SU-DHL-6 (cell line): ENCODE data around the gene RNF126.
"Not testable (repeated sequence)": the region's sequence is repeated elsewhere in the genome, so short reads cannot be mapped to it uniquely, and the experiment has no call there.

Source experiments
- H2AFZ ChIP-seq: fragments of 200-600 bp; sonication (generic); 2 replicates; pipeline ENCODE4 v1.6.1; 2014; ENCODE audit warnings: low read depth, mild to moderate bottlenecking, moderate library complexity, mixed read lengths, antibody characterized with exemption, low read length; ENCODE audit not compliant: severe bottlenecking
- H3F3A ChIP-seq: fragments of 200-600 bp; shearing (Covaris generic); 2 replicates; pipeline ENCODE4 v1.6.0; 2016; ENCODE audit warnings: antibody characterized with exemption, mild to moderate bottlenecking; ENCODE audit not compliant: insufficient read depth
- H3K27ac ChIP-seq: fragments of 200-600 bp; sonication (generic); 2 replicates; pipeline ENCODE4 v1.5.1; 2016; ENCODE audit warnings: low read depth, mild to moderate bottlenecking, low read length, moderate library complexity, mixed read lengths
- H3K27me3 ChIP-seq: fragments of 200-600 bp; sonication (generic), shearing (Covaris generic); 2 replicates; pipeline ENCODE4 v1.6.0; 2014; ENCODE audit warnings: mild to moderate bottlenecking, low read length
- H3K36me3 ChIP-seq: fragments of 200-600 bp; sonication (generic); 2 replicates; pipeline ENCODE4 v1.6.1; 2014; ENCODE audit warnings: mild to moderate bottlenecking, low read length, mixed read lengths
- H3K4me2 ChIP-seq: fragments of 300-600, 200-600 bp; shearing (Covaris generic), sonication (generic); 2 replicates; pipeline ENCODE4 v1.6.0; 2014; ENCODE audit warnings: low read length, low read depth, mild to moderate bottlenecking; ENCODE audit not compliant: poor library complexity, severe bottlenecking
- H3K4me3 ChIP-seq: fragments of 200-600 bp; sonication (generic); 2 replicates; pipeline ENCODE4 v1.5.1; 2014; ENCODE audit warnings: antibody characterized with exemption, low read length, mild to moderate bottlenecking, mixed read lengths; ENCODE audit not compliant: insufficient read depth, poor library complexity, severe bottlenecking
- H3K79me2 ChIP-seq: fragments of 200-600 bp; sonication (generic); 2 replicates; pipeline ENCODE4 v1.6.1; 2014; ENCODE audit warnings: mild to moderate bottlenecking, low read length, moderate library complexity; ENCODE audit not compliant: insufficient read depth
- H3K9ac ChIP-seq: fragments of 200-600 bp; sonication (generic); 2 replicates; pipeline ENCODE4 v1.7.0; 2014; ENCODE audit warnings: mild to moderate bottlenecking, low read length
- H3K9me2 ChIP-seq: fragments of 200-600 bp; sonication (generic); replicated peaks from 2 replicates; pipeline ENCODE4 v1.6.1; 2014; ENCODE audit warnings: low read length; ENCODE audit not compliant: insufficient read depth
- H3K9me3 ChIP-seq: fragments of 200-600 bp; sonication (generic); 2 replicates; pipeline ENCODE4 v1.6.1; 2014; ENCODE audit warnings: low read length, mixed read lengths; ENCODE audit not compliant: insufficient read depth
- H4K20me1 ChIP-seq: fragments of 200-600 bp; sonication (generic); 2 replicates; pipeline ENCODE4 v1.6.1; 2014; ENCODE audit warnings: low read depth, mild to moderate bottlenecking, antibody characterized with exemption, low read length, moderate library complexity, mixed read lengths
- CTCF ChIP-seq: fragments of 200-600 bp; sonication (generic); IDR thresholded peaks from one replicate; pipeline ENCODE4 v1.5.1; 2017; ENCODE audit warnings: antibody characterized with exemption, mild to moderate bottlenecking, low read length, moderate library complexity; ENCODE audit not compliant: insufficient read depth, poor library complexity, severe bottlenecking
- EZH2phosphoT487 ChIP-seq: fragments of 200-600 bp; sonication (generic), shearing (Covaris generic); conservative IDR thresholded peaks from 2 replicates; pipeline ENCODE4 v1.6.1; 2018; ENCODE audit warnings: mild to moderate bottlenecking, antibody characterized with exemption, low read length, moderate library complexity, mixed read lengths

The RNF126 gene

GRCh38 chr19:608155-609003 lies 54.6 kb downstream of the RNF126 start:
- H3K4me3 ChIP-seq, result no peak overlapping the region
- H3K27me3 ChIP-seq, result no peaks in the 10 kb centered on the region
- no peaks in the 10 kb centered on the region for H3K79me2 ChIP-seq
- no peaks in the 10 kb centered on the region for H3F3A ChIP-seq
- H2AFZ ChIP-seq, result no peak overlapping the region
- H3K9ac ChIP-seq, result no peak overlapping the region
- H3K36me3 ChIP-seq, result no peaks in the 10 kb centered on the region
- H3K9me2 ChIP-seq, result no peaks in the 10 kb centered on the region
- no peaks in the 10 kb centered on the region for H3K9me3 ChIP-seq
- TF ChIP-seq CTCF, result no peak
- TF ChIP-seq EZH2phosphoT487, result no peak
- no peak overlapping the region for H3K4me2 ChIP-seq
- H3K27ac ChIP-seq, result no peak overlapping the region
- no peaks in the 10 kb centered on the region for H4K20me1 ChIP-seq

GRCh38 chr19:607301-608154 lies 55.5 kb downstream of the RNF126 start:
- Histone ChIP-seq H3K9ac (no peak overlapping the region), H3K27me3 (no peaks in the 10 kb centered on the region), H3K4me2 (no peak overlapping the region), H3K79me2 (no peaks in the 10 kb centered on the region), H3K9me2 (no peaks in the 10 kb centered on the region), H3F3A (no peaks in the 10 kb centered on the region), H3K36me3 (no peaks in the 10 kb centered on the region), H3K4me3 (no peak overlapping the region), H3K27ac (no peak overlapping the region), H2AFZ (no peak overlapping the region), H3K9me3 (no peaks in the 10 kb centered on the region), H4K20me1 (no peaks in the 10 kb centered on the region)
- TF ChIP-seq EZH2phosphoT487 (no peak), CTCF (no peak)

- TF ChIP-seq CTCF, result peak; percentile 86
- not testable (repeated sequence) for H3K27ac ChIP-seq, H3K4me2 ChIP-seq, H2AFZ ChIP-seq, H3K27me3 ChIP-seq, H3K4me3 ChIP-seq, H3F3A ChIP-seq, H3K79me2 ChIP-seq, H4K20me1 ChIP-seq, H3K9ac ChIP-seq, H3K36me3 ChIP-seq, H3K9me2 ChIP-seq, H3K9me3 ChIP-seq
These were observed 57.7 kb downstream of the RNF126 start for GRCh38 chr19:605061-605971.
